HL-60 (cell line): ENCODE data around the gene C21orf58.

ENCODE experiments used
- DNase-seq, 2 experiments: peaks; one replicate each; pipeline ENCODE4 v3.0.0-alpha.2; 2010 to 2020; ENCODE audit warnings: low read depth in 1 of 2, low spot score in 1 of 2
- H3K27ac ChIP-seq: fragments of 250-450 bp; sonication (Bioruptor Pico); replicated peaks from 2 replicates; pipeline ENCODE4 v1.5.1; 2020; ENCODE audit warnings: mild to moderate bottlenecking, moderate library complexity
- H3K27me3 ChIP-seq: fragments of 250-450 bp; sonication (Bioruptor Pico); 2 replicates; pipeline ENCODE4 v1.5.1; 2021; ENCODE audit warnings: mild to moderate bottlenecking, moderate library complexity; ENCODE audit not compliant: insufficient read depth, poor library complexity, severe bottlenecking
- H3K4me3 ChIP-seq: replicated peaks from 2 replicates; pipeline ENCODE4 v1.5.1; 2011; ENCODE audit warnings: mild to moderate bottlenecking, control low read depth, low read length; ENCODE audit not compliant: insufficient read depth
- GABPA ChIP-seq: IDR thresholded peaks from 2 replicates; pipeline ENCODE4 v1.6.1; 2012; ENCODE audit warnings: low read depth
- POLR2AphosphoS5 ChIP-seq: IDR thresholded peaks from 2 replicates; pipeline ENCODE4 v1.6.1; 2012; ENCODE audit warnings: low read depth
- SPI1 ChIP-seq: IDR thresholded peaks from 2 replicates; pipeline ENCODE4 v1.6.1; 2012; ENCODE audit warnings: low read depth, mild to moderate bottlenecking, borderline replicate concordance
- TF ChIP-seq, protein P1 (sequence below): IDR thresholded peaks from one replicate; pipeline ENCODE4 v1.5.1; 2011; ENCODE audit warnings: low read length, control low read depth, inconsistent platforms; ENCODE audit not compliant: insufficient read depth
- TF ChIP-seq, protein P2 (sequence below): IDR thresholded peaks from 2 replicates; pipeline ENCODE4 v1.6.1; 2012; ENCODE audit warnings: low read depth; ENCODE audit not compliant: insufficient replicate concordance

Gene C21orf58

GRCh38 chr21:46284733-46285132 lies 38.9 kb downstream of the C21orf58 start:
- H3K4me3 ChIP-seq = peak overlapping the region; percentile 76
- peak overlapping the region; percentile 88 for H3K27ac ChIP-seq
- TF ChIP-seq SPI1 (peak; percentile 60), GABPA (no peak)

DNA sequence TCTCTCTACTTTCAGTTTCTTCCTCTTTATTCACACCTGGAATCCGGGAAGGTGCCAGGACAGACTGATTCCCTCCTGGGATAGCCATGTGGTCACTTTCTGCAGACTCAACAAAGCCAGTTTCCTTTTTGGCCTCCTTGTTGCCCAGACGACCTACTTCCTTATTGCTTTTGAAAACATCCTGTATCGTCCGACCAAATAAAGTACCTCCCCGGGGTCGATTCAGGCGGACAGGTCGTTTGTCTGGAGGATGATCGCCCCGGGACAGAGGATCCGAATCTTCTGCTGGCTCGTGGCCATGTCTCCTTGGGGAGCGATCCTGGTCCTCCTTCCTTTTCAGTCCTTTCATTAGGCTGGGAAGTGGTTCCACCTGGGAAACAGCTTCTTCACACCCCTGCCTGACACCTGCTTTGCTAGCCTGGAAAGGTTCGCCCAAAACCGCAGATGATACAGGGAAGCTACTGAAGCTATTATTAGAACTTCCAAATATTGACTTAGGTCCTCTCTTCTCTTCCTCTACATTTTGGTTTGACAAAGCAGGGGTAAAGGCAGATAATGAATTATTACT lies 39.5 kb downstream of the C21orf58 start:
- H3K27ac ChIP-seq = peak overlapping the region; percentile 88
- peak overlapping the region; percentile 33 for H3K4me3 ChIP-seq
- H3K27me3 ChIP-seq = no peaks in the 10 kb centered on the region
- DNase-seq = peak; percentile 48 to 54
- TF ChIP-seq GABPA = no peak
- TF ChIP-seq POLR2AphosphoS5 = no peak
- no peak for TF ChIP-seq SPI1
- TF ChIP-seq, protein P1, sequence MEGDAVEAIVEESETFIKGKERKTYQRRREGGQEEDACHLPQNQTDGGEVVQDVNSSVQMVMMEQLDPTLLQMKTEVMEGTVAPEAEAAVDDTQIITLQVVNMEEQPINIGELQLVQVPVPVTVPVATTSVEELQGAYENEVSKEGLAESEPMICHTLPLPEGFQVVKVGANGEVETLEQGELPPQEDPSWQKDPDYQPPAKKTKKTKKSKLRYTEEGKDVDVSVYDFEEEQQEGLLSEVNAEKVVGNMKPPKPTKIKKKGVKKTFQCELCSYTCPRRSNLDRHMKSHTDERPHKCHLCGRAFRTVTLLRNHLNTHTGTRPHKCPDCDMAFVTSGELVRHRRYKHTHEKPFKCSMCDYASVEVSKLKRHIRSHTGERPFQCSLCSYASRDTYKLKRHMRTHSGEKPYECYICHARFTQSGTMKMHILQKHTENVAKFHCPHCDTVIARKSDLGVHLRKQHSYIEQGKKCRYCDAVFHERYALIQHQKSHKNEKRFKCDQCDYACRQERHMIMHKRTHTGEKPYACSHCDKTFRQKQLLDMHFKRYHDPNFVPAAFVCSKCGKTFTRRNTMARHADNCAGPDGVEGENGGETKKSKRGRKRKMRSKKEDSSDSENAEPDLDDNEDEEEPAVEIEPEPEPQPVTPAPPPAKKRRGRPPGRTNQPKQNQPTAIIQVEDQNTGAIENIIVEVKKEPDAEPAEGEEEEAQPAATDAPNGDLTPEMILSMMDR = no peak
- TF ChIP-seq, protein P2, sequence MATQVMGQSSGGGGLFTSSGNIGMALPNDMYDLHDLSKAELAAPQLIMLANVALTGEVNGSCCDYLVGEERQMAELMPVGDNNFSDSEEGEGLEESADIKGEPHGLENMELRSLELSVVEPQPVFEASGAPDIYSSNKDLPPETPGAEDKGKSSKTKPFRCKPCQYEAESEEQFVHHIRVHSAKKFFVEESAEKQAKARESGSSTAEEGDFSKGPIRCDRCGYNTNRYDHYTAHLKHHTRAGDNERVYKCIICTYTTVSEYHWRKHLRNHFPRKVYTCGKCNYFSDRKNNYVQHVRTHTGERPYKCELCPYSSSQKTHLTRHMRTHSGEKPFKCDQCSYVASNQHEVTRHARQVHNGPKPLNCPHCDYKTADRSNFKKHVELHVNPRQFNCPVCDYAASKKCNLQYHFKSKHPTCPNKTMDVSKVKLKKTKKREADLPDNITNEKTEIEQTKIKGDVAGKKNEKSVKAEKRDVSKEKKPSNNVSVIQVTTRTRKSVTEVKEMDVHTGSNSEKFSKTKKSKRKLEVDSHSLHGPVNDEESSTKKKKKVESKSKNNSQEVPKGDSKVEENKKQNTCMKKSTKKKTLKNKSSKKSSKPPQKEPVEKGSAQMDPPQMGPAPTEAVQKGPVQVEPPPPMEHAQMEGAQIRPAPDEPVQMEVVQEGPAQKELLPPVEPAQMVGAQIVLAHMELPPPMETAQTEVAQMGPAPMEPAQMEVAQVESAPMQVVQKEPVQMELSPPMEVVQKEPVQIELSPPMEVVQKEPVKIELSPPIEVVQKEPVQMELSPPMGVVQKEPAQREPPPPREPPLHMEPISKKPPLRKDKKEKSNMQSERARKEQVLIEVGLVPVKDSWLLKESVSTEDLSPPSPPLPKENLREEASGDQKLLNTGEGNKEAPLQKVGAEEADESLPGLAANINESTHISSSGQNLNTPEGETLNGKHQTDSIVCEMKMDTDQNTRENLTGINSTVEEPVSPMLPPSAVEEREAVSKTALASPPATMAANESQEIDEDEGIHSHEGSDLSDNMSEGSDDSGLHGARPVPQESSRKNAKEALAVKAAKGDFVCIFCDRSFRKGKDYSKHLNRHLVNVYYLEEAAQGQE = no peak

More at GRCh38 chr21:46284733-46285132, 38.9 kb downstream of the C21orf58 start:
- H3K27me3 ChIP-seq = no peaks in the 10 kb centered on the region
- no peak for DNase-seq

DNA sequence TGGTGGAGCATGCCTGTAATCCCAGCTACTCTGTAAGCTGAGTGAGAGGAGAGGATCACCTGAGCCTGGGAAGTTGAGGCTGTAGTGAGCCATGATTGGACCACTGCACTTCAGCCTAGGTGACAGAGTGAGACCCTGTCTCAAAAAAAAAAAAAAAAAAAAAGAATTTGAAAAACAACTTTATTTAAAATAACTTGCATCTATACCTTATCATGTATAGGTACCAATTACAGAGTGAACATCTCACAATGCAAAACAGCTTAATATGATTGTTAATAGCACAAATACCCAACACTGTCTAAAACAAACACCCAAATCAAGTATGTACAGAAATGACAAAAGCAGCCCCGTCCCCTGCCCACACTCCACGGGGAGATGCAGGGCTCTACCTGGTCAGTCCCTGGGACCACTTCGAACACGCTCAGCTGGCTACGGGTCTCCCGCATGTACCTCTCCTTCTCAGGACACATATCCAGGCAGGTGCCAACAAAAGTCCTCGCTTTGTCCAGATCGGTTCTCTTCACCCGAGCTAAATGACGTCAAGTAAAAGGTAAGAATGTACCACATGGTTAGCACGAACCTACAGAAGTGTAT lies 48.8 kb downstream of the C21orf58 start:
- DNase-seq = no peak

GRCh38 chr21:46273341-46273740 lies 50.3 kb downstream of the C21orf58 start:
- no peak overlapping the region for H3K4me3 ChIP-seq
- H3K27me3 ChIP-seq = no peaks in the 10 kb centered on the region
- DNase-seq = no peak
- TF ChIP-seq, protein P2 = no peak
- TF ChIP-seq, protein P1 = no peak
- TF ChIP-seq SPI1 = no peak
- no peak for TF ChIP-seq GABPA
- no peak for TF ChIP-seq POLR2AphosphoS5
- H3K27ac ChIP-seq = no peak overlapping the region

More for the DNA sequence above, 48.8 kb downstream of the C21orf58 start:
- Histone ChIP-seq H3K27me3 (no peaks in the 10 kb centered on the region), H3K27ac (no peak overlapping the region), H3K4me3 (no peak overlapping the region)
- TF ChIP-seq, protein P2 = no peak
- TF ChIP-seq, protein P1 = no peak
- no peak for TF ChIP-seq SPI1
- TF ChIP-seq POLR2AphosphoS5 = no peak
